Measurements from ENCODE around the gene ABHD1.

ABHD1 gene

GRCh38 chr2:27091746-27092695 lies 31.6 kb upstream of the ABHD1 start (continued):
- TF ChIP-seq PATZ1 (CRISPR knock-in tag; IDR thresholded peaks at IDR 0.05; ENCODE audit: borderline replicate concordance): no peak
- no peak for TF ChIP-seq ESRRG (CRISPR knock-in tag; IDR thresholded peaks at IDR 0.05)
- no peak for TF ChIP-seq ZNF8 (CRISPR knock-in tag; IDR thresholded peaks at IDR 0.05)

- no peak for TF ChIP-seq PPARA (CRISPR knock-in tag; IDR thresholded peaks at IDR 0.05; ENCODE audit: borderline replicate concordance)
- TF ChIP-seq CSDC2 (CRISPR knock-in tag; IDR thresholded peaks at IDR 0.05): no peak
- no peak for TF ChIP-seq CSRNP3 (CRISPR knock-in tag; IDR thresholded peaks at IDR 0.05)
- no peak for TF ChIP-seq ARNTL (CRISPR knock-in tag; IDR thresholded peaks at IDR 0.05; ENCODE audit: borderline replicate concordance, low read depth)
- TF ChIP-seq POU6F1 (CRISPR knock-in tag; IDR thresholded peaks at IDR 0.05; ENCODE audit: borderline replicate concordance, low read depth): no peak
- no peak for TF ChIP-seq ISL1 (CRISPR knock-in tag; IDR thresholded peaks at IDR 0.05)
- TF ChIP-seq RARB (CRISPR knock-in tag; IDR thresholded peaks at IDR 0.05): no peak
- no peak for TF ChIP-seq TOX (CRISPR knock-in tag; IDR thresholded peaks at IDR 0.05; ENCODE audit: borderline replicate concordance)
- no peak for TF ChIP-seq ZC3H10 (CRISPR knock-in tag; IDR thresholded peaks at IDR 0.05)
- ATAC-seq: no peak
Observed at GRCh38 chr2:27092696-27093429, 30.8 kb upstream of the ABHD1 start.

GRCh38 chr2:27093430-27094352 lies 29.9 kb upstream of the ABHD1 start:
- ATAC-seq: no peak
- TF ChIP-seq ZC3H10 (CRISPR knock-in tag; IDR thresholded peaks at IDR 0.05) (no peak), PATZ1 (CRISPR knock-in tag; IDR thresholded peaks at IDR 0.05; ENCODE audit: borderline replicate concordance) (no peak), PPARA (CRISPR knock-in tag; IDR thresholded peaks at IDR 0.05; ENCODE audit: borderline replicate concordance) (no peak), SNAI2 (CRISPR knock-in tag; IDR thresholded peaks at IDR 0.05) (no peak)

GRCh38 chr2:27094353-27094984 lies 29.1 kb upstream of the ABHD1 start:
- no peak for ATAC-seq
- TF ChIP-seq ARNTL (CRISPR knock-in tag; IDR thresholded peaks at IDR 0.05; ENCODE audit: borderline replicate concordance, low read depth) (no peak), BACH2 (CRISPR knock-in tag; IDR thresholded peaks at IDR 0.05; ENCODE audit: borderline replicate concordance) (no peak), ZNF70 (CRISPR knock-in tag; IDR thresholded peaks at IDR 0.05) (no peak), TSHZ2 (CRISPR knock-in tag; IDR thresholded peaks at IDR 0.05) (no peak), GLIS3 (CRISPR knock-in tag; IDR thresholded peaks at IDR 0.05) (no peak), POU6F1 (CRISPR knock-in tag; IDR thresholded peaks at IDR 0.05; ENCODE audit: borderline replicate concordance, low read depth) (no peak), SNAI2 (CRISPR knock-in tag; IDR thresholded peaks at IDR 0.05) (no peak), CSDC2 (CRISPR knock-in tag; IDR thresholded peaks at IDR 0.05) (no peak), ZC3H10 (CRISPR knock-in tag; IDR thresholded peaks at IDR 0.05) (no peak), CSRNP3 (CRISPR knock-in tag; IDR thresholded peaks at IDR 0.05) (no peak)
